GM19455 (cell line): Measurements from ENCODE around the gene FHL2.

Experiments
- ATAC-seq: cut with Tn5 transposase; IDR thresholded peaks from one replicate; pipeline ENCODE4 v1.9.1; 2021; ENCODE audit not compliant: unreplicated experiment

FHL2 gene

GRCh38 chr2:105320651-105321215 is 78.1 kb downstream of the FHL2 start:
- ATAC-seq: no peak

GRCh38 chr2:105317937-105318336 is 80.9 kb downstream of the FHL2 start:
- ATAC-seq: no peak

- peak; percentile 52 for ATAC-seq
Observed at GRCh38 chr2:105315314-105315713, 83.5 kb downstream of the FHL2 start.

- ATAC-seq: no peak
Observed at GRCh38 chr2:105313877-105314276, 85.0 kb downstream of the FHL2 start.
